Activated CD8-positive, alpha-beta memory T cell treated with anti-CD3 and anti-CD28 coated beads, Interleukin-2, amount 50 U/mL, for 24 hours (primary cell): Measurements from ENCODE around the gene BCAR1.
"Not testable (repeated sequence)": the region's sequence is repeated elsewhere in the genome, so short reads cannot be mapped to it uniquely, and the experiment has no call there.

Experiments used
- DNase-seq: peaks from one replicate; pipeline ENCODE4 v3.0.0-alpha.2; 2020; ENCODE audit errors: extremely low read depth

The BCAR1 gene

DNA sequence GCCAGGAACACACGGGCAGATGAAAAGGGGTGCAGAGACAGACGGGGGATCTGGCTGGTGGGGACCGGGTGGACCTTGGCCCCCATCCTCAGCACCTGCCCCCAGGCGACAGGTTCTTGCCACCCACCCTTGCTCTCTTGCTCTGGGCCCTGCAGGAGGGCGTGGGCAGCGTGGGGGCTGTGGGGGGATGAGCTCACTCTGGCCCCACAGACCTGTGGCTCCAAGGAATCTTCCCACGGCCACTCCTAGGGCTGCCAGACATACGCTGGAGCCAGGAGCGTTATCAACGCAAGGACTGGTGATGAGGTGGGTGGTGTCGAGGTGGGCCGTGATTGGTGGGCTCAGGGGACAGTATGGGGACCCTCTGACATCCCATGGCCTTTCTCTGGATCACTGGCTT is 26.3 kb downstream of the BCAR1 start:
- DNase-seq = no peak

DNA sequence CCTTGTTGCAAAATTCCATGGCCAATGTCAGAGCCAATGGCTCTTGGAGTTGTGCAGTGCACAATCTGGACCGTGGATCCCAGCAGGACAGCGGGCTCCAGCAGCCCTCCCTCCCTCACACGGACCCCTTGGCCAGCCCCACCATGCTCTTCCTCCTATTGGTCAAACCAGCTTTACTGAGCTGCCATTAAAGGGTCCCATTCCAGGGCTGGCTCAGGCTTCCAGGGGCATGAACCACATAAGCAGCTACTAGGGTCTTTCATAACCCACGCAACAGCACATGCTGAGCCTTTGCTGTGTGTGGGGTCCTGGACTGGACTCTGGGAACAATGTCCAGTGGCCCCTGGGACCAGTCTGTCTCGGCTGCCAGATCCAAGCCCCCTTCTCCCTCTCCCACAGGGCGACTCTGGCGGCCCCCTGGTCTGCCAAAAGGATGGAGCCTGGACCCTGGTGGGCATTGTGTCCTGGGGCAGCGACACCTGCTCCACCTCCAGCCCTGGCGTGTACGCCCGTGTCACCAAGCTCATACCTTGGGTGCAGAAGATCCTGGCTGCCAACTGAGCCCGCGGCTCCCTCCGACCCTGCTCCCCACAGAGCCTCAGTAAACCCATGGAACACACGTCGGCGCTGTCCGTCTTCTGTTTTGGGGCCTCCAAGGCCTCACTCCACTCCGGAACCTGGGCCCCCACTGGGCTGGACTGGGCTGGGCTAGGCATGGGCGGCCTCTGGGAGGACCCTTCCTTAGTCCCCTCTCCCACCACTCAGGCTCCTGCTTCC is 26.9 kb downstream of the BCAR1 start:
- DNase-seq = no peak

DNA sequence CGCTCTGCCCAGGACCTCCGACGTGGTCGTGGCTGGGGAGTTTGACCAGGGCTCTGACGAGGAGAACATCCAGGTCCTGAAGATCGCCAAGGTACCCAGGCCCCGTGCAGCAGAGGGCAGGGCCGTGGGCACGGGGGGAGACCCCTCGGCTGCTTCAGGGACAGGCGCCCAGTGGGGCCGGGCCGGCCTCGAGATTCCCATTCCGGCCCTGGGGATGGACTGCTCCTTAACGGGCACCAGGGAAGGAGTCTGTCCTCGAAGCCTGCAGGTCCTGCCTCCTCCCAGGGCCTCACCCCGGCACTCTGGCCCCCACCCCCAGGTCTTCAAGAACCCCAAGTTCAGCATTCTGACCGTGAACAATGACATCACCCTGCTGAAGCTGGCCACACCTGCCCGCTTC is 28.3 kb downstream of the BCAR1 start:
- DNase-seq = not testable (repeated sequence)

DNA sequence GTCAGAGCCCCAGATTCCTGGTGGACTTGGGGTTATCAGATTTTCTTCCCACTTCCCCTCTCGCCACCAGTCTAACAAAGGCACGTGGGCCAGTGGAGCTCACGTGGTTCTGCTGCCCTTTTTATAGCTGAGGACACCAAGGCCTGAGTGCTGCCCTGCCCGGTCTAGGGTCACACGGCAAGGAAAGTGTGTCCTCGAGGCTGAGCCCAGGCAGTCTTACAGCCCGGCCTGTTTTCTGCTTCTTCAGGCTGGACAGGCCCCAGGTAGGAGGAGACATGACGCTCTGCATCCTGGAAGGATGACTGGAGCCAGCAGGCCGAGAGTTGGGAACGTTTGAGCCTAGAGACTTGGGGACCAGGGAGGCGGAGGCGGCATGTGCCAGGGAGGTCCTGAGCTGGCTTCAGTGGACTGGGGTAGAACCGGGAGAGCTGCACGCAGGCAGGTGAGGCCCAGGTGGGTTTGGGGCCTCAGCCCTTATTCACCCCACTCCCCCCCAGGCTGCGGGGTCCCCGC is 29.1 kb downstream of the BCAR1 start:
- DNase-seq = no peak

DNA sequence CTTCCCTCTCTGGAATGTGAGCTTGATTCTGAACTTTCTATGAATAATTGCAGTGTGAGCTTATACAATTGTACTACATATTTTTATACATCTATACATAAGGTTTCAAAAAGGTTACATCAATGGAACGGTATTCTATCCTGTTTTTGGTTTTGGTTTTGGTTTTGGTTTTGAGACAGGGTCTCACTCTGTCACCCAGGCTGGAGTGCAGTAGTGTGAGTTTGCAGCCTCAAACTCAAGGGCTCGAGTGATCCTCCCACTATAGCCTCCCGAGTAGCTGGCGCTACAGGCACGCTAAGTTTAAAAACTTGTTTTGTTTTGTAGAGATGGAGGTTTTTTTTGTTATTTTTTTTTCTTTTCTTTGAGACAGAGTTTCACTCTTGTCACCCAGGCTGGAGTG is 31.6 kb downstream of the BCAR1 start:
- DNase-seq = no peak

DNA sequence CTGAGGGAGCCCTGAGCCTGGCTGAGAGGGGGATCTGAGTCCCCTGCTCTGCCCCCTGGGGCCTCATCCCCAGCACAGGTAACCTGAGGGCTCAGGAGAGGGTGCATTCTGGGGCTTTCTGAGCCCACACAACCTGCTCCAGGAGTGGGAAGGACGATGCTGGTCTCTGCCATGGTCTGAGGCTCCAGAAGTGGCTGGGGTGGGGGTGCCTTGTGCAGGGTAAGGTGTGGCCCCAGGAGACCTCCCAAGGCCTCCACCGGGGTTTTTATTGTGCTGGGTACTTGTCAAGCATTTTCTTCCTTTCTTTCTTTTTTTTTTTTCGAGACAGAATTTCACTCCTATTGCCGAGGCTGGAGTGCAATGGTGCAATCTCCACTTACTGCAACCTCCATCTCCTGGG is 32.3 kb downstream of the BCAR1 start:
- DNase-seq = no peak

DNA sequence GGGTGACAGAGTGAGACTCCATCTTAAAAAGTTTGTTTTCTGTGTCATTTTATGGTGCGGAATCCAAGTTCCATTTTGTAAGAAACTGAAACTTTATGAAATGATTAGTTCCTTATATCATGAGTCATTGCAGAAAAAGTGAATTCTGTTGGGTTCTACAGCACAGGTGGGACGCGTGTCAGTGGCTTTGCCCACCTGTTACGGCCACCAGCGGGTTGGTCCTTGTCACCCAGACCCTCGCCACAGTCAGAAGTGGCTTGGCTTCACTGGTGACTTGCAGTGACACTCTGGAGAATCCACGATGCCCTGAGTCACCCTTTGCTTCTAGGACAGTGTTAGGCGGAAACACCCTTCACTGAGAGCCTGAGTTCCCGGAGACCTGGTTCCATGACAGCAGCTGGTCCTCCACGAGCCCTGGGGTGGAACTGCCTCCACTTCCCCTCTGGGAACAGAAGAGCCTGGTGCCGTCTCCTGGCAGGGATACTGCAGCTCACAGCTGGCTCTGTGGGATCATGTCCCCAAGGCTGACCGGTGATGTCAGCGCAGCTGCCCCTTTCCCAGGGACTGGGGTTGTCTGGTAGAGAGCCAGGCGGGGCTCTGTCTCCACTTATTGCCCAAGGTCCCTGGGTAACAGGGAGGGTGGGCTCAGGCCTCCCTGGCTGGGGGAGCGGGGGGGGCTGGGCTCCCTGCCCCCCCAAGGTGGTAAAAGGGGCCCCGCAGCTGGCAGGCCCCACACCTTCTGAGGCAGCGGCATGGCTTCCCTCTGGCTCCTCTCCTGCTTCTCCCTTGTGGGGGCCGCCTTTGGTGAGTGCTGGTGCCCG is 33.0 kb downstream of the BCAR1 start, which contains the start of gene CTRB1:
TSS of gene CTRB1 (plus strand) at position 733 of the 821 bp plus-strand sequence. CDS start at position 753, 20 bp downstream.
- DNase-seq = no peak

DNA sequence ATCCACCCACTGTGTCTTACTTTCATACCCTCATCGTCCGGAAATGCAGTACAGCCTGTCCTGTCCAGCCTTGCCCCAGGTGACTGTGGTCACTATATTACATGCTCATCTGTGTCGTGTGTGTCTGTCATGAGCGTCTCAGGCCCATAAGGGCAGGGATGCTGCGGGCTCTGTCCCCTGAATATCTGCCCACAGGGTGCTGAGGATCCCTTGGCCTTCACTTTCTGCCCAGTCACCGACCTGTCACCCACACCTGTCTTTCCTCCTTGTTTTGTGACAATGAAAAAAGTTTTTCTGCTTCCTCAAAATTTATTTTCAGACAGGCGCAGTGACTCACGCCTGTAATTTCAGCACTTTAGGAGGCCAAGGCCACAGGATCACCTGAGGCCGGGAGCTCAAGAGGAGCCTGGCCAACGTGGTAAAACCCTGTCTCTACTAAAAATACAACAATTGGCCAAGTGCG is 34.0 kb downstream of the BCAR1 start:
- no peak for DNase-seq

DNA sequence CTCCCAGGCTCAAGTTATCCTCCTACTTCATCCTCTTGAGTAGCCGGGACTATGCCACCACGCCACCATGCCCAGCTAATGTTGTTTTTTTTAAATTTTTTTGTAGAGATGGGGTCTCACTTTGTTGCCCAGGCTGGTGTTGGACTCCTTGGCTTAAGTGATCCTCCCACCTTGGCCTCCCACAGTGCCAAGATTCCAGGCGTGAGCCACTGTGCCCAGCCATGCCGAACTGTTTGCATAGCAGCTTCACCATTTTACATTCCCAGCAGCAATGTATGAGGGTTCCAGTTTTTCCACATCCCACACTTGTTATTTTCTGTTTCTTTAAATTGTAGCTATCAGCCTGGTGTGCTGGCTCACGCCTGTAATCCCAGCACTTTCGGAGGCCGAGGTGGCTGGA is 34.8 kb downstream of the BCAR1 start:
- DNase-seq = no peak

DNA sequence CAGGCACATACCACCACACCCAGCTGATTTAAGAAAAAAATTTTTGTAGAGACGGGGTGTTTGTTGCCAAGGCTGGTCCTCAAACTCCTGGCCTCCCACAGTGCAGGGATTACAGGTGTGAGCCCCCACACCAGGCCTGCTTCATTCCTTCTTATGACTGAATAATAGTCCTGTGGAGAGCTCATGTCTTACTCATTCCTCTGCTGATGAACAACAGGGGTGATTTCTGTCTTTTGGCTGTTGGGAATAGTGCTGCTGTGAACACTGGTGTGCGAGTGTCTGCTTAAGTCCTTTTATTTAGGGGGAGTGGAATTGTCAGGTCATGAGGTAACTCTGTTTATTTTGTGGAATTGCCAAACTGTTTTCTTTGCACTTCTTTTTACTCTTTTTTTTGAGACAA is 35.3 kb downstream of the BCAR1 start:
- DNase-seq = no peak

DNA sequence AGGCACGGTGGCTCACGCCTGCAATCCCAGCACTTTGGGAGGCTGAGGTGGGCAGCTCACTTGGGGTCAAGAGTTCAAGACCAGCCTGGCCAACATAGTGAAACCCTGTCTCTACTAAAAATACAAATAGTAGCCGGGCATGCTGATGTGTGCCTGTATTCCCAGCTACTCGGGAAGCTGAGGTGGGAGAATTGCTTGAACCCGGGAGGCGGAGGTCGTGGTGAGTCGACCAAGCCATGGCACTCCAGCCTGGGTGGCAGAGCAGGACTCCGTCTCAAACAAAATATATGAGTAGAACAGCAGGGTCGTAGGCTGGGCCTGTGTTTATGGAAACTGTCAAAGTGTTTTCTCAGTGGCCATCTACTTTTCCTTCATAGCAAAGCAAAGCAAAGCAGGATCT is 40.1 kb downstream of the BCAR1 start:
- DNase-seq = not testable (repeated sequence)

DNA sequence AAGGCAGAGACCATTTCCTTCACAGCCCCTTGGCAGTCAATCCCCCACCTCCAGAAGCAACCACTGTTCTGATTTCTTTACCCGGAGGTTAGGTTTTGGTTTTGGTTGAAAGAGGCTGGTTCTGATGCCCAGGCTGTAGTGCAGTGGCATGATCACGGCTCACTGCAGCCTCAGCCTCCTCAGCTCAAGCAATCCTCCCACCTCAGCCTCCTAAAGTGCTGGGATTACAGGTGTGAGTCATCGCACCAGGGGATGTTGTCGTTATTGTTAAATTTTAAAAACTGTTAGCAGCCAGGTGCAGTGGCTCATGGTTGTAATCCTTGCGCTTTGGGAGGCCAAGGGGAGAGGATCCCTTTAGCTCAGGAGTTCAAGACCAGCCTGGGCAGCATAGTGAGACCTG is 41.5 kb downstream of the BCAR1 start:
- DNase-seq = no peak

DNA sequence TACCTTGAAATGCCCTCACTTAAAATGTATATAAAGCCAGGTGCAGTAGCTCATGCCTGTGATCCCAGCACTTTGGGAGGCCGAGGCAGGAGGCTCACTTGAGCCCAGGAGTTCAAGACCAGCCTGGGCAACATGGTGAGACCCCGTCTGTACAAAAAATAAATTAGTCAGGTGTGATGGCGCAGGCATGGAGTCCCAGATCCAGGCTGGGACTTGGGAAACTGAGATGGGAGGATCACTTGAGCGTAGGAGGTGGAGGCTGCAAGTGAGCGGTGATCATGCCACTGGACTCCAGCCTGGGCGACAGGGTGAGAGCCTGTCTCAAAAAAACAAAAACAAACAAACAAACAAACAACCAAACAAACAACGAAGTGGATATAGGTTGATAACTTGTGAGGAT is 41.9 kb downstream of the BCAR1 start:
- not testable (repeated sequence) for DNase-seq

DNA sequence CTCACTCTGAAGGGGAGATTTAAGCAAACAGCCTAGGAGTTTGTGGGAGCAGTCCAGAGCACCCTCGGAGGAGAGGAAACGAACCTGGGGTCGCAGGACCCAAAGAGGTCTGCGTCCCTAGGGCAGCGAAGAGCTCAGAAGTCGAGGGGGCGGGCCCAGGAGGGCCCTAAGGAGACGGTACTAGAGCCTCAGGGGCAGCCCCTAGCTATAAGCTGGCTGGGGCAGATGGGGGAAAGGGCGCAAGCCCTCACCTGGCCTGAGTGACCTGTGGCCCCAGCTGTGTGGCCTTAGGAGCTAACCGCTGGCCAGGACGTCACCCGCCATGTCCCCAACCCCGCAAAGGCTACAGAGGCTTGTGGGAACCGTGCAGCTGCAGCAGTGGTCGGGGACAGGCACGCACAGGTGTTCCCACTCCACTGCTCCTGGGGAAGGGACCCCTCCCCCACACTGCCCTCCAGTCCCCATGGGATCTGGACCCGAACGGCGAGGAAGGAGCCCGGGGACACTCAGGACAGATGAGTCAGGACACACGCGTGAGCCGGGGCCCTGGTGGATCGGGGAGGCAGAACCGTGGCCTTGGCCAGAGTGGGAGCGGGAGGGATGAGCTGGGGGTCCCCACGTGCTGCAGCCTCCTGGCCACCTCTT is 42.4 kb downstream of the BCAR1 start:
- DNase-seq = no peak

DNA sequence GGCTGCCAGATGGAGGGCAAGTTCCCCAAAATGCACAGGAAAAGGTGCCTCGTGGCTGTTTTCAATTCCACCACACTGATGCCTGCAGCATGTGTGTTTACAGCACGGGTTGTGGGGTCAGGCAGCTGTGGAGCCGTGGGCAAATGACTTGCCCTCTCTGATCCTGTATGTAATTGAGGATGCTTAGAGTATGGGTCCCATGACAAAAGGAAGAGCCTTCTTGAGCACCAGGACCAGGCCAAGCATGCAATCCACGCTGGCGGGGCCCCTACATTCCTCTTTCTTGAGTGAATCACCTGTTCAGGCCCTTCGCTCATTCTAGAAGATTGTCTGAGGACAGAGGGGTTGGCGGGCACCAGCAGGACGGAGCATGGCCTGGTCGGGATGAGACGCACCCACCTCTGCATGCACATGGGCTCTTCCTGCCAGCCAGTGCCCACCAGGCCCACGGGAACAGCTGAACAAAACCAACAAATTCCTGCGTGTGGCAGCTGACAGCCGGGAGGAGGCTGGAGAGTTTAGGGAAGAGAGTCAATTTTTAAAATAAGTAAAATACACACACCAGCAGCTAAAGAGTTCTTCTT is 43.1 kb downstream of the BCAR1 start:
- no peak for DNase-seq

DNA sequence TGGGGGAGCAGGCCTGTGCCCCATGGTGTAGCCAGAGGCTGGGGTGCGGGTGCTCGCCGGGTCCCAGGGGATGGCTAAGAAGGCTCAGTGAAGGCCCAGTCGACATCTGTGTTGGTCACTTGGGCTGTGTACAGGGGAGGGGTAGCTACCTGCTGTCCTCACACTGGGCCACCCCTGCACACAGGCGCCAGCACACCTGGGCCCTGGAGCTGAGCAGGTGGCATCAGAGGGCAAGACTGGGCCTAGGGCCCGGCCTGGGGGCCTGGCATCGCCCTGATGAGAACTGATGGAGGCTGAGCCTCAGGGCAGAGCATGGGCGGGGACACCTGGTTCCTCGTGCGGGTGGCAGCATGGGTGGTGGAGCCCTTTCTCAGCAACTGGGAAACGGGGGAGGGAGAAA is 43.6 kb downstream of the BCAR1 start:
- DNase-seq = no peak

DNA sequence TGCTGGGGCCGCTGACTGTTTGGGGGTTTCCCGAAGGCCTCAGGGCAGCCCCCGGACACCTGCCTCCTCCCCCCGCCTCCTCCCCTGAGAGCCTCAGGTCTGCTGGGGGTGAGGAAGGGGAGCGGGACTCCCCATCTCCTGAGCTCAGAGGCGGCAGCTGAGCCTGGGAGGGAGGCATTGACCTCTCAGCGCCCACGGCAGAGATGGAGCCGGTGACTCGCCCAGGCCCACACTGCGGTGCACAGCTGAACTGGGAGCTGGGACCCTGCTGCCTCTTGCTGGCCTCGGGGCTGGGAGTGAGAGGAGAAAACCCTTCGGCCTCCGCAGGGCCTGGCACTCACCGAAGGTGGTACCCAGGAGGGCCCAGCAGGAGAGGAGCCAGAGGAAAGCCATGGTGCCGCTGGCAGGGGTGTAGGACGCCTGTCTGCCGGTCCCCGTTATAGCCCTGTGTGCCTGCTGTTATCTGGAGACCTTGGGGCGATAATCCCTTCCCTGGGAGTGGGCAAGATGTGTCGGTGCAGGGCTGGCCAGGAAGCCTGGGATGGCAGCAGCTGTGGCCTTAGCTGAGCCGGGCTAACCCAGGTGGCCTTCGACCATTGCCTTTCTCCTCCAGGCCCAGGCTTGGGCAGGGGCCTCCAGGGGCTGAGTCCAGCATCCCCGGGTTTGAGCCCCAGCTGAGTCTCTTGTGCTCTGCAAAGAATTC is 44.5 kb downstream of the BCAR1 start, which contains the start of gene CTRB2:
TSS of gene CTRB2 (minus strand) at position 413 of the 703 bp plus-strand sequence. CDS start at position 393, 20 bp downstream.
- no peak for DNase-seq

DNA sequence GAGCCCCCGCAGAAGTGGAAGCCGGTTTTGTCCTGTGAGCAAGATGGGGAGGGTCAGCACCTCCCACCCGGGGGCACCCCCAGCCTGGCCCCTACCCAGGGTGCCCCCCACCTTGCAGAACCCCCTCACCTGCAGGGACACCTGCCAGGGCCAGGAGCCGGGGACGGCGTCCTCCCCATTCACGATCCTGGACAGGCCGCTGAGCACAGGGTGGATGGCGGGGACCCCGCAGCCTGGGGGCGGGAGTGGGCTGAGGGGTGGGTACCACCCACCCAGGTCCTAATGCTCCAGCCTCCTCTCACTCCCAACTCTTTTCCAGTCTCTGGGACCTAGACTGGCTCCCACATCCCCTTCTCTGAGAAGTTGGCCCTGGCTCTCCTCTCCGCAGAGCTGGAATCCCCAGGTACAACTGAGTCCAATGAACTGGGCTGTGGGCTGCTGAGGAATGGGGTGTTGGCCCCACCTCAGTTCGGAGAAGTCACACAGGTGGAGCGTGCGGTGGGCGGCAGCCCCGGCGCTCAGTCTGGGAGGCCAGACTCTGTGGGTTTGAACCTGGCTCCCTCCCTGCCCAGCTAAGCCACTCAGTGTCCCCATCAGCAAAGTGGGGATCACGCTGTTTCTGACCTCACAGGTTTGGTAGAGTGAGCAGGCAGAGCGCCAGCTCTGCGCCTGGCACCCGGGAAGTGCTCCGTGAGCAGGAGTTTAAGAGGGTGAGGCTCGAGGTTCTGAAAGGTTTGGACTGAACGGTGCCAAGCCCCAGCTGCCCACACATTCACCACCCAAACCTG is 45.3 kb downstream of the BCAR1 start:
- not testable (repeated sequence) for DNase-seq

DNA sequence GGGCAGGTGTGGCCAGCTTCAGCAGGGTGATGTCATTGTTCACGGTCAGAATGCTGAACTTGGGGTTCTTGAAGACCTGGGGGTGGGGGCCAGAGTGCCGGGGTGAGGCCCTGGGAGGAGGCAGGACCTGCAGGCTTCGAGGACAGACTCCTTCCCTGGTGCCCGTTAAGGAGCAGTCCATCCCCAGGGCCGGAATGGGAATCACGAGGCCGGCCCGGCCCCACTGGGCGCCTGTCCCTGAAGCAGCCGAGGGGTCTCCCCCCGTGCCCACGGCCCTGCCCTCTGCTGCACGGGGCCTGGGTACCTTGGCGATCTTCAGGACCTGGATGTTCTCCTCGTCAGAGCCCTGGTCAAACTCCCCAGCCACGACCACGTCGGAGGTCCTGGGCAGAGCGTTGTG is 46.0 kb downstream of the BCAR1 start:
- DNase-seq = not testable (repeated sequence)

DNA sequence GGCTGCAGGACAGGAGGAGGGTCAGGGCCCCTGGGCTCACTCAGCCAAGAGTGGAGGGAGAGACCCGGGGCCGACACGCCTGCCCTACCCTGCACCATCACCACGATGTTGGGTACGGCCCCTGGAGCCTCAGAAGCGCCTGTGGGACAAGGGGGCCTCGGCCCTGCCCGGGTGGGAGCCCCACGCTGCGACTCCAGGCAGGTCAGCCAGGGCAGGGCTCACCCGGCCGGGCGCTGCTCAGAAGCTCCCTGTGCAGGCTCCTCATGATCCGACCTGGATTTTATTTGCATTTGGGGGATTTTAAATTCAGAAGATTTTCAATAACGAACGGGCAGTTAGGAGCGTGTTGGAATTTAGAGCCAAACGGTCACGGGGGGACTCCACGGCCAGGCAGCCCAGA is 46.5 kb downstream of the BCAR1 start:
- DNase-seq = not testable (repeated sequence)
